Testis (tissue), 2 donors: ENCODE data around the gene HAS3.

Source experiments
- CTCF ChIP-seq, 3 experiments: fragments of 450-650 bp in 2 of 3; fragments of 200-600 bp in 1 of 3; sonication (generic) in 1 of 3; IDR thresholded peaks; one replicate each; pipeline ENCODE4 v1.5.1; 2016 to 2019; ENCODE audit warnings: antibody characterized with exemption in 3 of 3, mild to moderate bottlenecking in 2 of 3, moderate library complexity in 1 of 3
- POLR2A ChIP-seq: fragments of 450-650 bp; IDR thresholded peaks from one replicate; pipeline ENCODE4 v1.6.1; 2017; ENCODE audit warnings: antibody characterized with exemption, mild to moderate bottlenecking, moderate library complexity

GRCh38 chr16:69127966-69128510 is 22.6 kb downstream of the HAS3 start:
- no peak for TF ChIP-seq CTCF (IDR thresholded peaks at IDR 0.05)
- TF ChIP-seq POLR2A = no peak
